ENCODE data around the gene MRPL14.

MRPL14 gene

DNA sequence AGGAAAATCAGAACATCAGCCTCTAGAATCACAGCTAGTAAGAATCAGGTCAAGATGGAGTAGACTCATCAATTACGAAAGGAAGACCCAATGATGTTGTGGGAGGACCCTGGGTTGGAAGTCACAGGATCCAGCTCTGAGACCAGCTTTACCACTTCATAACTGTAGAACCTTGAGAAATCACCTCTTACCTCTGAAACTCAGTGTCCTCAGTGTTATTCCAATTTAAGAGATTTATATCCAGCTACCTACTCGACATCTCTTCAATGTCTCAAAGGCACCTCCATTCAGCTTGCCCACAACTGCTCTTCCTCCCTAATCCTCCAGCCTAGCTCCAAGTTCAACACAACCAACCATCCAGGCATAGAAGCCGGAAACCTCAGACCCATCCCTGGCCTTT is 16.3 kb downstream of the MRPL14 start:
- Histone ChIP-seq H3K4me2 (ENCODE audit: low read length) (no peak overlapping the region), H3K27ac (ENCODE audit: low read length) (no peak overlapping the region), H3K9ac (ENCODE audit: low read length) (no peak overlapping the region), H2AFZ (ENCODE audit: low read depth, low read length) (no peak overlapping the region), H3K27me3 (ENCODE audit: low read depth, low read length) (no peaks in the 10 kb centered on the region), H3K4me3 (ENCODE audit: low read length) (no peak overlapping the region), H3K9me3 (ENCODE audit: insufficient read depth, low read length) (no peaks in the 10 kb centered on the region), H3K79me2 (ENCODE audit: low read length) (peaks cover 69% of the 10 kb centered on the region), H3K36me3 (replicated peaks; ENCODE audit: low read depth, low read length) (peaks cover 82% of the 10 kb centered on the region), H3K4me1 (ENCODE audit: low read length) (no peaks in the 10 kb centered on the region), H4K20me1 (ENCODE audit: insufficient read depth, low read length) (peaks cover 27% of the 10 kb centered on the region)
- no peak for TF ChIP-seq CTCF (IDR thresholded peaks at IDR 0.05; ENCODE audit: low read depth, low read length)
- no peak for TF ChIP-seq EZH2phosphoT487 (IDR thresholded peaks at IDR 0.05; ENCODE audit: low read depth)

DNA sequence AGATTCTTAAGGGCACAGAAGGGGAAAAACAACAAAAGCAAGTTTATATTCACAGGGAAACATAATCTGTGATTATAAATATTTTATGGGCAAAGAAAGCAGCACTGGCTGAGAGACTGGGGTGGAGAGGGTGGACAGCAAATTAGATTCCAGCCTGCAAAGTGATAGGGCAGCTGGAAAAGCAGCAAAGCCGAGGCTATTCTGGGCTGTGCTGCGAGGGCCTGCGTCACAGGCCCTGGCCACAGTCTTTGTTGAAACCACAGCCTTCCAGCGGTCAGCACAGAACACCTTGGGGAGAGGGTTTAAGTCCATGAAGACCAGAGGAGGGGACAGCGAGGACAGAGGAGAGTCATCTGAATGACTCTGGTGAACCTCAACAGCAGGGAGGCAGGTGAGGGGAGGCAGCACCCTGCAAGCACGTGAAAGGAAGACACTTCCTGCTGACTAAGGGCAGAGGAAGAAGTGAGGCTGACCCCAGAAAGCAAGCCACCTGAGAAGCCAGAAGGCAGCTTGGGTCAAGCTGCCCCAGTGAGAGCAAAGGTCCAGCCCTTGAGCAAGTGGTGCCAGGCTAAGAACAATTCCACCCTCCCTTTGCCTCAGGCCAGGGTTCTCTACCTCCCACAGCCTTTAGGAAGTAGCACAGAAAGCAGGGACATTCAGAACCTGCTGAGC is 17.1 kb downstream of the MRPL14 start:
- peaks cover 81% of the 10 kb centered on the region for H3K36me3 ChIP-seq (replicated peaks; ENCODE audit: low read depth, low read length)
- H3K4me3 ChIP-seq (ENCODE audit: low read length): no peak overlapping the region
- H3K4me2 ChIP-seq (ENCODE audit: low read length): no peak overlapping the region
- H3K27ac ChIP-seq (ENCODE audit: low read length): no peak overlapping the region
- peaks cover 66% of the 10 kb centered on the region for H3K79me2 ChIP-seq (ENCODE audit: low read length)
- H3K27me3 ChIP-seq (ENCODE audit: low read depth, low read length): no peaks in the 10 kb centered on the region
- no peak overlapping the region for H3K9ac ChIP-seq (ENCODE audit: low read length)
- no peak overlapping the region for H2AFZ ChIP-seq (ENCODE audit: low read depth, low read length)
- TF ChIP-seq CTCF (IDR thresholded peaks at IDR 0.05; ENCODE audit: low read depth, low read length) (no peak), EZH2phosphoT487 (IDR thresholded peaks at IDR 0.05; ENCODE audit: low read depth) (no peak)
- no peaks in the 10 kb centered on the region for H3K9me3 ChIP-seq (ENCODE audit: insufficient read depth, low read length)
- peaks cover 25% of the 10 kb centered on the region for H4K20me1 ChIP-seq (ENCODE audit: insufficient read depth, low read length)
- no peaks in the 10 kb centered on the region for H3K4me1 ChIP-seq (ENCODE audit: low read length)

- H3K36me3 ChIP-seq (replicated peaks; ENCODE audit: low read depth, low read length): peaks cover 88% of the 10 kb centered on the region
These were observed 18.0 kb downstream of the MRPL14 start for GRCh38 chr6:44109212-44109611.

DNA sequence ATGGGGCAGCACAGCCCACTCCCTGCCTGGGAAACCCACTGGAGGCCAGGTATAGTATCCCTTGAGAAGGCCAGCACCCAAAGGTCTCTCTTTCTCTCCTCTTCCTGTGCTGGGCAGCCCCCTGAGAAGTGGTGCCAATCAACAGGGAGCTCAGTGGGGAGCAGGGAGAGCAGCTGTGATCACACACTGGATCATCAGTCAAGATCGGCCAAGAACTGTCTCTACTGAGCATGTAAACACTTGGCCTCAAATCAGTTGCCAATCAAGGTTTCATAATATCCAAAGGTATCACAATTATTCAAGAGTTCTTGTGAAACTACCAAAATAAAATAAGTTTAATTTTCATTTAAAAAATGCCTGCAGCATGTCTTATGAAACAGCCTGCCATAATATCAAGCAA is 18.8 kb downstream of the MRPL14 start:
- Histone ChIP-seq H3K27ac (ENCODE audit: low read length) (no peak overlapping the region), H3K79me2 (ENCODE audit: low read length) (peaks cover 71% of the 10 kb centered on the region), H3K9me3 (ENCODE audit: insufficient read depth, low read length) (no peaks in the 10 kb centered on the region), H2AFZ (ENCODE audit: low read depth, low read length) (no peak overlapping the region), H3K4me1 (ENCODE audit: low read length) (no peaks in the 10 kb centered on the region), H3K27me3 (ENCODE audit: low read depth, low read length) (no peaks in the 10 kb centered on the region), H4K20me1 (ENCODE audit: insufficient read depth, low read length) (peaks cover 32% of the 10 kb centered on the region), H3K9ac (ENCODE audit: low read length) (no peak overlapping the region), H3K4me2 (ENCODE audit: low read length) (no peak overlapping the region), H3K4me3 (ENCODE audit: low read length) (no peak overlapping the region), H3K36me3 (replicated peaks; ENCODE audit: low read depth, low read length) (peaks cover 88% of the 10 kb centered on the region)
- TF ChIP-seq CTCF (IDR thresholded peaks at IDR 0.05; ENCODE audit: low read depth, low read length) (no peak), EZH2phosphoT487 (IDR thresholded peaks at IDR 0.05; ENCODE audit: low read depth) (no peak)

More at GRCh38 chr6:44109212-44109611, 18.0 kb downstream of the MRPL14 start:
- no peaks in the 10 kb centered on the region for H3K4me1 ChIP-seq (ENCODE audit: low read length)
- no peak overlapping the region for H3K9ac ChIP-seq (ENCODE audit: low read length)
- H3K79me2 ChIP-seq (ENCODE audit: low read length): peaks cover 70% of the 10 kb centered on the region
- H3K27ac ChIP-seq (ENCODE audit: low read length): no peak overlapping the region
- H3K4me2 ChIP-seq (ENCODE audit: low read length): no peak overlapping the region
- no peak overlapping the region for H2AFZ ChIP-seq (ENCODE audit: low read depth, low read length)
- TF ChIP-seq EZH2phosphoT487 (IDR thresholded peaks at IDR 0.05; ENCODE audit: low read depth) (no peak), CTCF (IDR thresholded peaks at IDR 0.05; ENCODE audit: low read depth, low read length) (no peak)
- H3K9me3 ChIP-seq (ENCODE audit: insufficient read depth, low read length): no peaks in the 10 kb centered on the region
- no peak overlapping the region for H3K4me3 ChIP-seq (ENCODE audit: low read length)
- H4K20me1 ChIP-seq (ENCODE audit: insufficient read depth, low read length): peaks cover 27% of the 10 kb centered on the region
- H3K27me3 ChIP-seq (ENCODE audit: low read depth, low read length): no peaks in the 10 kb centered on the region

Measured in OCI-LY3 (cell line).